Measurements from ENCODE around the gene PLPP3.

PLPP3 gene

GRCh38 chr1:56575865-56576264 lies 3.5 kb downstream of the PLPP3 start:
- DNase-seq: no peak

- DNase-seq: no peak
Measured at GRCh38 chr1:56574794-56575193, 4.6 kb downstream of the PLPP3 start.

GRCh38 chr1:56573311-56573710 lies 6.1 kb downstream of the PLPP3 start:
- DNase-seq: no peak

GRCh38 chr1:56572334-56573050 lies 6.9 kb downstream of the PLPP3 start:
- DNase-seq: no peak

GRCh38 chr1:56571448-56571847 lies 7.9 kb downstream of the PLPP3 start:
- DNase-seq: no peak

- no peak for DNase-seq
Measured at GRCh38 chr1:56570924-56571372, 8.4 kb downstream of the PLPP3 start.

GRCh38 chr1:56569661-56570060 lies 9.7 kb downstream of the PLPP3 start:
- no peak for DNase-seq

- DNase-seq: no peak
Measured at GRCh38 chr1:56566994-56567393, 12.4 kb downstream of the PLPP3 start.

- DNase-seq: no peak
Measured at GRCh38 chr1:56566061-56566744, 13.2 kb downstream of the PLPP3 start.

- no peak for DNase-seq
Measured at GRCh38 chr1:56564615-56565014, 14.7 kb downstream of the PLPP3 start.

- DNase-seq: no peak
Measured at GRCh38 chr1:56563568-56563967, 15.8 kb downstream of the PLPP3 start.

- no peak for DNase-seq
Measured at GRCh38 chr1:56562891-56563452, 16.4 kb downstream of the PLPP3 start.

GRCh38 chr1:56561227-56562019 lies 17.9 kb downstream of the PLPP3 start:
- no peak for DNase-seq

- no peak for DNase-seq
Measured at GRCh38 chr1:56557746-56558145, 21.6 kb downstream of the PLPP3 start.

GRCh38 chr1:56555448-56555847 lies 23.9 kb downstream of the PLPP3 start:
- DNase-seq: no peak

GRCh38 chr1:56553046-56553445 lies 26.3 kb downstream of the PLPP3 start:
- DNase-seq: no peak

- no peak for DNase-seq
Measured at GRCh38 chr1:56552349-56552748, 27.0 kb downstream of the PLPP3 start.

GRCh38 chr1:56551691-56552090 lies 27.7 kb downstream of the PLPP3 start:
- DNase-seq: peak; percentile 68

- DNase-seq: no peak
Measured at GRCh38 chr1:56550859-56551188, 28.5 kb downstream of the PLPP3 start.

- DNase-seq: peak; percentile 22
Measured at GRCh38 chr1:56550138-56550858, 29.1 kb downstream of the PLPP3 start.

GRCh38 chr1:56548571-56548970 lies 30.8 kb downstream of the PLPP3 start:
- no peak for DNase-seq

- DNase-seq: no peak
Measured at GRCh38 chr1:56547977-56548376, 31.4 kb downstream of the PLPP3 start.

GRCh38 chr1:56547473-56547872 lies 31.9 kb downstream of the PLPP3 start:
- no peak for DNase-seq

All from NCI-H446 treated with DMSO at 0.1 percent for 48 hours (cell line).